Pulmonary artery endothelial cell (primary cell): ENCODE results near the gene PSMD5. TPM values are rescaled to one million over a fixed set of nuclear protein-coding genes. Genes with fewer than 3 reads are reported as not detected.

Source experiments
- DNase-seq: peaks from one replicate; pipeline ENCODE4 v3.0.0-alpha.2; 2011; ENCODE audit warnings: low read depth, low spot score
- total RNA-seq: library from RNA; depleted of rRNA; stranded (reverse); fragments of >200 nt; gene quantifications from 2 replicates; pipeline ENCODE4 v1.2.3, GENCODE V29; 2014

PSMD5 gene
- total RNA-seq: 31.9 and 40.2 TPM in 2 replicates

DNA sequence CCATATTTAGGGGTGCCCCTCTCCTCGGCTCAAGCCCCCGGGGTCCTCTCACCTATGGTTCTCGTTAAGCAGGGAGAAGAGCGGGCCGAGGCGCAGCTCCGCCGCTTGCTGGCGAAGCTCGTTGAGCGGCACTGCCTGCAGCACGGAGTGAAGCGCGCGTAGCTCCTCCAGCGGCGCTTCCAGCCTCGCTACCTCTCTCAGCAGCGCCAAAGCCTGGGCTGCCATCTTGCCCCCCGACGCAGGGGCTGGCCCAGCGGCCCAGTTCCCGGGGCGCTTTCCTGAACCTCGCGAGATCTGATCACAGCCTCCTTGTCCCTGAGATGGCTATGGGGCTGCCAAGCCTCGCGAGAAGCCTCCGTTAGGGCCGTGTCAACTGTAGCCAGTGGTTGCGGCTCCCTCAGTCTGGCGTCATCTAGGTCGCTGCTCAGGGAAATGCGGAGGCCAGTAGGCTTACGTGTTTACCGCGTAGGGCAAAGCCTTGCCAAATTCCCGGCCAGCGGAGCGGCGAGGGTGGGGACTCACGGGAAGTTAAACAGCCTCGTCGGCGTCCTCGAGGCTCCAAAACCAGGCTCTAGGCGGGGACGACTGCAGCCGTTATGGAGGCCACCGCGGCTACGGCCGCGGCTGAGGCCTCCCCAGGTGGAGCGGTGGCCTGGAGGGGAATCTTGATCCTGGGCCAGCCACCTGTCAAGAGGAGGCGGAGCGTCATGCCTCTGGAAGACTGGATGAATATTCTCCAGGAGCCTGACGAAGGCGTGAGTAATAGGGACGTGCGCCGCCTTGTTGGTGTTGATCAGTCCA, at the start of gene PSMD5:
Gene PSMD5 (minus strand): TSS at position 238 of the 801 bp plus-strand sequence. CDS start 13 bp downstream, at position 225.
- DNase-seq: peak; percentile 97

DNA sequence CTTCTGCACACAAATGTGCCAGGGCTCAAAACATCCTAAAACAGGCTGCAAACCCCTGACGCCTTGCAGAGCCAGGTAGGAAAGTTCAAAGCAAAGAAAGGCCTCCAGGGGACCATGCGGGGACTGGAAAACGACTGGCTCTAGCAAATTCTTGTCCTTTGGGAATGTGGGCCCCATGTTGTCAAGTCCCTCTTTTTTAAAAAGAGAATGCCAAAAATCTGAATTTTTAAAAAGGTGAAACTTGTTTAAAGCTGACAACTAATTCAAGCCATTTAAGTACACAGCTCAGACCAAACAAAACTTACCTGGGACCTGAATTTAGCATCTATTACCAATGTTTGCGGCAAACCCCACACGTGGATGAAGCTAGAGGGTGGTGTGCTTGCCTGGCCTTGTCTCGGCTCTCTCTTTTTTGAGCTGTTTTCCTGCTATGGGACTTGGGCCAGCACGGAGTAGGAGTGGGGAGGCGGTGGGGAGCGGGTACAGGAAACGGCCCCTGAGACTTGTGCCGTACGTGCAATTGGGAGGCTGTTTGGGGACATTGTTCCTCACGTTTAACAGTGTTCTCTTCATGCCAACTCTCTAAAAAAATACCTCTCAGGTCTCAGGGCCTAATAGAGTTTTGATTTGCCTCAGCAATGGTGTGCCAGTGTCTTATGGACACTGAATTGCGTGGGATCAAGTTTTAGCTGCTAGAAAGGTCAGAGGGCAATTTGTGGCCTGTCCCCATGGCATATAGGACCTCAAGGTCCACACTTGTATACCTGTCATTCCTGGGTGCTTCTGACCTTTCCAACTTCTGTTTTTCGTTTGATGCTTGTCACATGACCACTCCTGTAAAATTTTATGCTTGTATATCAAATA, 49.4 kb upstream of the PSMD5 start:
- no peak for DNase-seq

GRCh38 chr9:120891245-120891883, 48.6 kb upstream of the PSMD5 start:
- no peak for DNase-seq

DNA sequence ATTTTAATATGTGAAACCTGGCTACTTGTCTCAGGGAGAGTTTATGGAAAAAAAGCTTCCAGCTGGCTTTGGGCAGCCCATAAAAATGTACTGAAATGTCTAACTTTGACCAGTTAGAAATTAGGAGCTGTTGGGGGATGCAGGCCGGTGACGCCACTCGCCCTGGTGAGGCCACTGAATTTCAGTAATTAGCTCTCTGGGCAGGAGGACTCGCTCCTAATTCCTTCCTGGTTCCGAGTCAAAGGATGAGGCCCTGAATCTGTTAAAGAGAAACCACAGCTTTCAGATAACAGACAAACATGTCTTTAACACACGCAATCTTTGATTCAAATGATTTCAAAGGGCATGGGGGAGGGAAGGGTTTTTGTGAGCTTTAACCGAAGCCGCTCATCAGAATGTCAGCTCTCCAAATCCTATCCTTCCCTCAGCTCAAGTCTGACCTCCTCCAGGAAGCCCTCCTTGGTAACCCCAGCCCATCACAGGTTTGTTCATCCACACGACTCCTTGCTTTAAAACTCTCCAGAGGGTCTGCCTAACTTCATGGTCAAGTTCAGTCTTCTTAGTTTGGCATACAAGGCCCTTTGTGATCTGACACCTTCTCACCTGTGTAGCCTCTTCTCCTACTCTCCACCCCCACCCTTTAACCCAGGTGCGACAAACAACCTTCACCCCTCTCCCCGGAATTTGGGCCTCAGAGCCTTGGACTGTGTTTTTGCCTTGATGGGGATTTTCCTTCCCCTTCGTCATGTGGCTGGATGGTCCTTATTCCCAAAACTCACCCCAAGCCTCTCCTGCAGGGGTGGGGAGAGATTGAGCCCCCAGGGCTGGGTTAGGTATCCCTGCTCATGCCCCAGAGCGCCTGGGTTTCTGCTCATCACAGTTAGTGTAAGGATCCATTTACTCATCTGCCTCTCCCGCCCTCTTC, 47.9 kb upstream of the PSMD5 start:
- no peak for DNase-seq

DNA sequence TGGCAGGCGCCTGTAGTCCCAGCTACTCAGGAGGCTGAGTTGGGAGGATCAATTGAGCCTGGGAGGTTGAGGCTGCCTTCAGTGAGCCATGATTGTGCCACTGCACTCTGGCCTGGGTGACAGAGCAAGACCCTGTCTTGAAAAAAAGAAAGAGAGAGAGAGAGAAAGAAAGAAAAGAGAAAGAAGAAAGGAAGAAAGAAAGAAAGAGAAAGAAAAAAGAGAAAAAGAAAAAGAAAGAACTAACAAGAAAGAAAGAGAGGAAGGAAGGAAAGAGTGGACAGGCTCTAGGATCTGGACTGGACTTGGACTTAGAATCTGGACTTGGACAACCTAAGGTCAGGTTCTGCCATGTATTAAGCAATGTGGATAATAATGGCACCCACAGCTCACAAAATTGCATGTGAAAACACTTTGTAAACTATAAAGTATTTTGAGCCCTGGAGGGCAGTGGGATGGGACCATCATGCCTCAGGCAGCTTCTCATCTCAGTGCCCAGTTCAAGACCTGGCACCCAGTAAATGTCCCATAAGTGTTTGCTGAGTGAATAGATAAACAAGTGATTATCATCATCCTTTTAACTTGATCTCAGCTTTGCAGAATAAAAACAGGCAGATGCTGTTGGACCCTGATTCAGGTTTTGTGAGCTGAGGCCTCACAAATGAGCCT, 47.0 kb upstream of the PSMD5 start:
- DNase-seq: no peak

GRCh38 chr9:120888626-120889025, 45.9 kb upstream of the PSMD5 start:
- DNase-seq: no peak

- no peak for DNase-seq
Measured at GRCh38 chr9:120886490-120886967, 43.8 kb upstream of the PSMD5 start.

DNA sequence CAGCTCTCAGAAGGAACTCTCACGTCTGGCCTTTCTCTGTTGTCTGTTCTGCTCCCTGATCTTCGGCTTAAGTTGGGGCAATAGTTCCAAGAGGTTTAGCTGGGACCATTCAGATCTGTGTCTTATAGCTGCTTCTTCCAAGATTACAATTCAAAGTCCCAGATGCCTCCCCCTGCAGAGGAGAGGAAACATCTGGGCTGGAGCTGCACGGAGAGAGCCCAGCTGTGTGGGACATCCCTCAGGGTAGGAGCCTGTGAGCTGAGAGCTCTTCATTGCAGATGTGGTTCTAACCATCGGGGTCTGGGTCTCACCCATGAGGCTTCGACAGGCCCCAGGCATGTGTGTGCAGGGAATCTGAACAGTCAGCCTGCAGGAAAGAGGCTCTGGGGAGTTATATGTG, 43.2 kb upstream of the PSMD5 start:
- DNase-seq: no peak

DNA sequence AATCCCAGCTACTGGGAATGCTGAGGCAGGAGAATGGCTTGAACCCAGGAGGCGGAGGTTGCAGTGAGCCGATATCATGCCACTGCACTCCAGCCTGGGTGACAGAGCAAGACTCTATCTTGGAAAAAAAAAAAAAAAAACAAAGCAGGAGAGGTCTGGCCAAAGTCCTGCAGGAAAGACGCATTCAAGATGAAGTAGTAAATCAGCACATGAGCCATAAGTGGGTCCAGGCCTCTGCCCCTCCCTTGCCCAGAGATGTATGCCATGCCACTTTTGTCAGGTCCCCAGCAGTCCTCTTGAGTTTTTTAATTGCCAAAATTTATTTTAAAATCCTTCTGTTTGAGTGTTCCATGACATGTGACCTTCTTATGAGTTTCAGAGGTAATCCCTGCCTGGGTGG, 42.7 kb upstream of the PSMD5 start:
- DNase-seq: no peak

GRCh38 chr9:120883608-120883996, 40.9 kb upstream of the PSMD5 start:
- DNase-seq: no peak

- DNase-seq: no peak
Measured at GRCh38 chr9:120882935-120883607, 40.3 kb upstream of the PSMD5 start.

- DNase-seq: no peak
Measured at GRCh38 chr9:120879446-120879845, 36.7 kb upstream of the PSMD5 start.

DNA sequence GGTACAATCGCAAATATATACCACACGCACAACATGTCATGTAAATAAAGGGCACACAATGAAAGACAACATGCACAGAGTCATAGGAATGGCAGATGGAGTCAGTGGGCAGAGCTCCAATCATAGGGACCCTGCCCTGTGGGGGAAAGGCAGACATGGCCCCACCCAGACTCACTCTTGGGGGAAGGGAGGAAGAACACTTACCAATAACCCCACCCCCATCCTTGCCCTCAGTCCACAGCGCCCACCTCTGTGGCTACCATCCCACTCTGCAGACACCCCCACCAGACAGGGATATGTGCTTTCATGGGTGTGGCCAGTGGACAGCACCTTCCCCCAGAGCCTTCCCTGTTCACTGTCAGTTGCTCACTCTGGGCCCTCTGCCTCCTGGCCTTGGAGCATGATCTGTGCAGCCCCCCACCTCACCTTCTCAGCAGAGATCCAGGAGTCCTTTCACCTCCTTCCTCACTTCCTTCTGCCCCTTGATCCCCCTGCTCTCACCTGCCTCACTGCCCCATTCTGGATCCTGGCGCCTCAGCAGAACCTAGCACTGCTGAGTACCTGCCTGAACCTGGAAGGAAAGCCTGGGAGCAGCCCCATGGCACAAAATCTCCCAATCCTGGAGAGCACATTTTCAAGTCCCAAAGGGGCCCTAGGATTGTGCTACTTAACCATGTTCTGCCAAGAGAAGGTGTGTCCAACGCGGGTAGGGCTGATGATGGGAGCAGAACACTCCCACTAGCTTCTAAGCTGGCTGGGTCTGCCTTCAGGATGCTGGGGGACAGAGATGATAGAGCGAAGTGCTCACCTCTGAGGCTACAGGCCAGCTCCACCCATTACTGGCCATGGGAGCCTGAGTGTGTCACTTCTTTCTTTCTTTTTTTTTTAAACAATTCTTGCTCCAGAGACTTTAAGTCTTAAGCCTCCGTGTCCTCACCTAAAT, 35.7 kb upstream of the PSMD5 start:
- no peak for DNase-seq

- DNase-seq: no peak
Measured at GRCh38 chr9:120877276-120878034, 34.7 kb upstream of the PSMD5 start.

- no peak for DNase-seq
Measured at GRCh38 chr9:120876842-120877240, 34.1 kb upstream of the PSMD5 start, which contains the start of gene PHF19. TSS of gene PHF19 (minus strand) at chr9:120877188. CDS start at chr9:120874741, 2,447 bp downstream.

GRCh38 chr9:120875954-120876841, 33.5 kb upstream of the PSMD5 start:
- DNase-seq: peak; percentile 39

DNA sequence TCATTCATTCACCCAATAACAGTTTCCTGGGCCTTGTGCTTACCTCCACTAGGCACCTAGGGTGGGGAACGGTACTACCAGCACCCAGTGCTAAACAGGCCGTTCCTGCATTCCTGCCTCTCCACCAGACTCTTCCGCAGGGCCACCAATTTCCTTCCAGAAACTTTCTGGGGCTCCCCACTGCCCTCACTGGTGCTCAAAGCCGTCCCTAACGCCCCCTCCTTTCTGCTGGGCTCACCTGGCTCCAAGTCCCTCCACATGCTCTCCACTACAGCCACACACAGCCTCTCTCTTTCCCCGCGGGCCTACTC, 32.9 kb upstream of the PSMD5 start:
- no peak for DNase-seq
